GM12878 (cell line): ENCODE measurements around the gene FAM120B. TPM values are rescaled to one million over a fixed set of nuclear protein-coding genes. Genes with fewer than 3 reads are reported as not detected.
"Not testable (repeated sequence)": the region's sequence is repeated elsewhere in the genome, so short reads cannot be mapped to it uniquely, and the experiment has no call there.

Experiments
- ATAC-seq: fragments of 200-7000 bp; cut with Tn5 transposase; 3 replicates; pipeline ENCODE4 v1.9.1; 2020; ENCODE audit warnings: mild to moderate bottlenecking, moderate library complexity
- BruUV-seq: library from RNA; stranded (reverse); fragments of 400-500 nt; replicated peaks from 2 replicates; lab custom pipeline; 2021; lab: Mats Ljungman, UMichigan
- CTCF ChIA-PET: fragments of 300-600 bp; sonication (Branson Sonifier 250); formaldehyde crosslinking; extraction: SDS; loops from one replicate; lab custom pipeline; 2021; ENCODE audit warnings: inconsistent platforms; lab: Yijun Ruan, JAX
- POLR2A ChIA-PET: fragments of 350-600 bp; formaldehyde crosslinking; extraction: SDS; loops from one replicate; lab custom pipeline; 2021; ENCODE audit warnings: inconsistent platforms; lab: Charles Lee
- RAD21 ChIA-PET: fragments of 300-600 bp; sonication (Branson Sonifier 250); formaldehyde crosslinking; loops from one replicate; lab custom pipeline; 2023; ENCODE audit warnings: antibody characterized with exemption; ENCODE audit not compliant: unreplicated experiment; lab: Charles Lee
- SMC1A ChIA-PET: fragments of 300-600 bp; sonication (Branson Sonifier 250); formaldehyde crosslinking; loops from one replicate; lab custom pipeline; 2023; ENCODE audit not compliant: unreplicated experiment, uncharacterized antibody; lab: Charles Lee
- DNase-seq: peaks from one replicate; pipeline ENCODE4 v3.0.0-alpha.2; 2011; ENCODE audit warnings: low read depth, low spot score
- FAIRE-seq: peaks from 3 replicates; lab custom pipeline; 2011; peaks lifted over from hg19 to GRCh38; lab: Jason Lieb, UNC
- H2AFZ ChIP-seq: 2 replicates; pipeline ENCODE4 v1.6.0; 2011; ENCODE audit warnings: low read depth, low read length, control low read depth; ENCODE audit not compliant: control insufficient read depth
- H3K27ac ChIP-seq: 2 replicates; pipeline ENCODE4 v1.5.1; 2011; ENCODE audit warnings: control low read depth; ENCODE audit not compliant: control insufficient read depth, insufficient read depth
- H3K27me3 ChIP-seq, 2 experiments: replicated peaks in 1 of 2; 2 replicates each; pipeline versions ENCODE4 v1.6.0 to v1.6.1; 2011; ENCODE audit warnings: low read length in 1 of 2; ENCODE audit not compliant: control insufficient read depth in 2 of 2, insufficient read depth in 2 of 2
- H3K36me3 ChIP-seq, 2 experiments: 2 replicates each; pipeline ENCODE4 v1.5.1; 2011; ENCODE audit warnings: low read length in 1 of 2; ENCODE audit not compliant: control insufficient read depth in 2 of 2, insufficient read depth in 2 of 2
- H3K4me1 ChIP-seq: 2 replicates; pipeline ENCODE4 v1.6.1; 2011; ENCODE audit warnings: mild to moderate bottlenecking, low read length, moderate library complexity, mixed read lengths; ENCODE audit not compliant: control insufficient read depth, insufficient read depth
- H3K4me2 ChIP-seq: 2 replicates; pipeline ENCODE4 v1.6.0; 2011; ENCODE audit warnings: control low read depth; ENCODE audit not compliant: control insufficient read depth, insufficient read depth
- H3K4me3 ChIP-seq: fragments of 200-600 bp; sonication (generic); 2 replicates; pipeline ENCODE4 v1.5.1; 2016
- H3K79me2 ChIP-seq: 2 replicates; pipeline ENCODE4 v1.6.0; 2011; ENCODE audit warnings: low read length; ENCODE audit not compliant: control insufficient read depth, insufficient read depth
- H3K9ac ChIP-seq: 2 replicates; pipeline ENCODE4 v1.8.0; 2011; ENCODE audit warnings: low read length, control low read depth, mixed read lengths; ENCODE audit not compliant: control insufficient read depth, insufficient read depth
- H3K9me3 ChIP-seq: replicated peaks from 3 replicates; pipeline ENCODE4 v1.5.1; 2011; ENCODE audit warnings: mild to moderate bottlenecking, low read length; ENCODE audit not compliant: control insufficient read depth, insufficient read depth
- H4K20me1 ChIP-seq: 2 replicates; pipeline ENCODE4 v1.6.0; 2011; ENCODE audit not compliant: control insufficient read depth, insufficient read depth
- ATF3 ChIP-seq: IDR thresholded peaks from 2 replicates; pipeline ENCODE4 v1.6.1; 2011; ENCODE audit warnings: low read depth, mild to moderate bottlenecking, low read length, moderate library complexity, borderline replicate concordance; ENCODE audit errors: extremely low read depth
- ATF7 ChIP-seq: fragments of 450-650 bp; IDR thresholded peaks from 2 replicates; pipeline ENCODE4 v1.6.1; 2016; ENCODE audit warnings: low read depth, mild to moderate bottlenecking
- BRCA1 ChIP-seq: IDR thresholded peaks from 2 replicates; pipeline ENCODE4 v1.6.1; 2011; ENCODE audit warnings: low read depth, low read length, improper control_type of control experiment
- CEBPZ ChIP-seq: fragments of 150-350 bp; IDR thresholded peaks from 2 replicates; pipeline ENCODE4 v1.6.1; 2016; ENCODE audit warnings: low read depth, low read length
- ETV6 ChIP-seq, 2 experiments: fragments of 450-650 bp in 1 of 2; IDR thresholded peaks in 1 of 2; conservative IDR thresholded peaks in 1 of 2; 2 replicates each; pipeline ENCODE4 v1.6.1; 2014; ENCODE audit warnings: antibody characterized with exemption in 1 of 2, borderline replicate concordance in 1 of 2, low read depth in 1 of 2, mild to moderate bottlenecking in 1 of 2, moderate library complexity in 1 of 2
- GABPA ChIP-seq: IDR thresholded peaks from 2 replicates; pipeline ENCODE4 v1.6.1; 2014; ENCODE audit warnings: antibody characterized with exemption, low read depth, mild to moderate bottlenecking, inconsistent platforms
- GATAD2B ChIP-seq: fragments of 450-650 bp; conservative IDR thresholded peaks from 2 replicates; pipeline ENCODE4 v1.6.1; 2017; ENCODE audit warnings: low read depth, mild to moderate bottlenecking, moderate library complexity
- HCFC1 ChIP-seq: fragments of 150-350 bp; IDR thresholded peaks from 2 replicates; pipeline ENCODE4 v1.6.1; 2014; ENCODE audit warnings: low read length
- HDAC2 ChIP-seq: fragments of 200-600 bp; sonication (generic); IDR thresholded peaks from 2 replicates; pipeline ENCODE4 v1.6.1; 2017
- IKZF2 ChIP-seq, 2 experiments: fragments of 450-650 bp; IDR thresholded peaks; 2 replicates each; pipeline ENCODE4 v1.6.1; 2017; ENCODE audit warnings: mild to moderate bottlenecking in 2 of 2, moderate library complexity in 2 of 2
- MTA2 ChIP-seq: fragments of 450-650 bp; IDR thresholded peaks from 2 replicates; pipeline ENCODE4 v1.6.1; 2016; ENCODE audit warnings: low read depth, mild to moderate bottlenecking, moderate library complexity
- NFIC ChIP-seq: IDR thresholded peaks from 2 replicates; pipeline ENCODE4 v1.6.1; 2012; ENCODE audit warnings: low read depth, mild to moderate bottlenecking, inconsistent platforms, low read length, moderate library complexity
- RAD21 ChIP-seq: IDR thresholded peaks from 2 replicates; pipeline ENCODE4 v1.6.1; 2011; ENCODE audit warnings: mild to moderate bottlenecking, low read depth, low read length, moderate library complexity; ENCODE audit not compliant: insufficient read depth
- RELA ChIP-seq: fragments of 450-650 bp; IDR thresholded peaks from 2 replicates; pipeline ENCODE4 v1.8.0; 2014; ENCODE audit warnings: borderline replicate concordance; ENCODE audit not compliant: partially characterized antibody
- SRF ChIP-seq, 2 experiments: IDR thresholded peaks; 2 replicates each; pipeline ENCODE4 v1.6.1; 2011; ENCODE audit warnings: low read depth in 2 of 2, low read length in 2 of 2, mild to moderate bottlenecking in 1 of 2, moderate library complexity in 1 of 2
- STAT1 ChIP-seq: fragments of 450-650 bp; conservative IDR thresholded peaks from 2 replicates; pipeline ENCODE4 v1.6.1; 2014; ENCODE audit warnings: antibody characterized with exemption, mild to moderate bottlenecking
- TARDBP ChIP-seq: IDR thresholded peaks from 2 replicates; pipeline ENCODE4 v1.6.1; 2016; ENCODE audit warnings: borderline replicate concordance
- ZNF622 ChIP-seq: fragments of 450-650 bp; IDR thresholded peaks from 2 replicates; pipeline ENCODE4 v1.6.1; 2017; ENCODE audit warnings: mild to moderate bottlenecking, inconsistent platforms
- ZSCAN29 ChIP-seq: fragments of 450-650 bp; IDR thresholded peaks from 2 replicates; pipeline ENCODE4 v1.6.1; 2017; ENCODE audit warnings: mild to moderate bottlenecking, moderate library complexity
- WGBS: methylation state at CpG from one replicate; pipeline ENCODE4 v1.1.6; 2016; ENCODE audit warnings: low lambda C conversion rate; ENCODE audit not compliant: insufficient replicate concordance, insufficient coverage; ENCODE audit errors: missing lambda C conversion rate; 5-methylcytosine and 5-hydroxymethylcytosine counted together
- in situ Hi-C: fragments of 300-500 bp; cut with MboI; formaldehyde crosslinking; loops from 9 replicates; pipeline ENCODE4 v1.14.3; 2018; ENCODE audit warnings: mixed read lengths
- intact Hi-C: fragments of 100-400 bp; cut with micrococcal nuclease; formaldehyde crosslinking; loops from one replicate; pipeline ENCODE4 v1.14.2; 2022; ENCODE audit not compliant: unreplicated experiment
- polyA plus RNA-seq, 11 experiments: library from polyadenylated mRNA; depleted of rRNA in 4 of 11; unstranded in 6 of 11; stranded (reverse) in 5 of 11; fragments of >200 nt; fragmentation: Nextera tagmentation in 4 of 11; fragmentation: Illumina TruSeq in 1 of 11; extraction: Ambion mirVana in 4 of 11; extraction: Trizol in 1 of 11; gene quantifications; 1 replicate in 1 of 11; 2 replicates in 10 of 11; pipeline versions ENCODE4 v1.2.1 to v1.2.3, GENCODE V29; 2011 to 2016; ENCODE audit warnings: inconsistent platforms in 2 of 11, missing spikeins in 2 of 11, low read depth in 1 of 11
- total RNA-seq, 4 experiments: library from RNA; depleted of rRNA in 3 of 4; stranded (reverse); fragments of >200 nt in 3 of 4; fragmentation: Illumina TruSeq in 1 of 4; extraction: Trizol in 1 of 4; gene quantifications; 2 replicates each; pipeline versions ENCODE4 v1.2.1 to v1.2.3, GENCODE V29; 2013 to 2021

FAM120B gene
- total and polyA plus RNA-seq, 10 of the 15 experiments (the other 5 are each of a cell fraction or from before 2014, with no cell fraction given) = 3.3 to 21.6 (median 15.3) TPM

GRCh38 chr6:170264086-170264485, 42.5 kb upstream of the FAM120B start:
- H2AFZ ChIP-seq = no peak overlapping the region
- H3K9me3 ChIP-seq = no peaks in the 10 kb centered on the region
- H3K4me3 ChIP-seq = no peak overlapping the region
- CTCF ChIA-PET = no interaction called here
- no peaks in the 10 kb centered on the region for H4K20me1 ChIP-seq
- 45% methylated on average over 7 of the region's 7 CpGs for WGBS
- no peaks in the 10 kb centered on the region for H3K4me1 ChIP-seq
- SMC1A ChIA-PET = no interaction called here
- RAD21 ChIA-PET = no interaction called here
- POLR2A ChIA-PET = no interaction called here
- no TSS peak for BruUV-seq
- no peak for TF ChIP-seq BRCA1
- no peak for TF ChIP-seq HCFC1
- no peak for TF ChIP-seq RELA
- no peak for TF ChIP-seq HDAC2
- TF ChIP-seq ATF3 = no peak
- TF ChIP-seq IKZF2 (IDR thresholded peaks at IDR 0.05) = no peak
- TF ChIP-seq RAD21 = no peak
- TF ChIP-seq GATAD2B = no peak
- TF ChIP-seq MTA2 = no peak
- TF ChIP-seq ATF7 = no peak
- TF ChIP-seq STAT1 = no peak
- TF ChIP-seq GABPA = no peak
- no peak for TF ChIP-seq NFIC
- TF ChIP-seq ETV6 (conservative IDR thresholded peaks at IDR 0.05 in 1 of 2, IDR thresholded peaks at IDR 0.05 in 1 of 2; ENCODE audit: borderline replicate concordance in 1 of 2, low read depth in 1 of 2) = no peak
- TF ChIP-seq ZNF622 = no peak
- TF ChIP-seq TARDBP = no peak
- TF ChIP-seq SRF (IDR thresholded peaks at IDR 0.05; ENCODE audit: low read depth in 2 of 2, low read length in 2 of 2) = no peak
- TF ChIP-seq CEBPZ = no peak
- no peak for TF ChIP-seq ZSCAN29
- in situ Hi-C loops (no loop called here), intact Hi-C loops (no loop called here)
- ATAC-seq (no peak), DNase-seq (no peak), FAIRE-seq (no peak)
- no peak overlapping the region for H3K9ac ChIP-seq
- H3K27me3 ChIP-seq = no peaks in the 10 kb centered on the region
- no peak overlapping the region for H3K4me2 ChIP-seq
- no peaks in the 10 kb centered on the region for H3K79me2 ChIP-seq
- H3K27ac ChIP-seq = no peak overlapping the region
- H3K36me3 ChIP-seq = no peaks in the 10 kb centered on the region

GRCh38 chr6:170264644-170265043, 41.9 kb upstream of the FAM120B start:
- H3K27me3 ChIP-seq, H3K27ac ChIP-seq, FAIRE-seq, H3K4me2 ChIP-seq, CTCF ChIA-PET, ATAC-seq, H3K4me3 ChIP-seq, BruUV-seq, H3K79me2 ChIP-seq, POLR2A ChIA-PET, H3K36me3 ChIP-seq, H4K20me1 ChIP-seq, DNase-seq, intact Hi-C loops, H3K9ac ChIP-seq, H3K9me3 ChIP-seq, H2AFZ ChIP-seq, SMC1A ChIA-PET, RAD21 ChIA-PET, H3K4me1 ChIP-seq, in situ Hi-C loops: not testable (repeated sequence)
- 71% methylated on average over 12 of the region's 12 CpGs for WGBS
